Panc1 (cell line): ENCODE measurements around the gene TIAL1. TPM values are rescaled to one million over a fixed set of nuclear protein-coding genes. Genes with fewer than 3 reads are reported as not detected.

Experiments used
- ATAC-seq: fragments of 200-7000 bp; cut with Tn5 transposase; 2 replicates; pipeline ENCODE4 v1.9.1; 2020; ENCODE audit warnings: mild to moderate bottlenecking, moderate library complexity
- BruUV-seq: library from RNA; stranded (reverse); fragments of 400-500 nt; replicated peaks from 2 replicates; lab custom pipeline; 2021; lab: Mats Ljungman, UMichigan
- CTCF ChIA-PET: fragments of 300-600 bp; sonication (Branson Sonifier 250); formaldehyde crosslinking; loops from one replicate; lab custom pipeline; 2022; ENCODE audit warnings: antibody characterized with exemption; lab: Charles Lee
- POLR2A ChIA-PET: fragments of 300-600 bp; sonication (Branson Sonifier 250); formaldehyde crosslinking; loops from one replicate; lab custom pipeline; 2022; ENCODE audit warnings: antibody characterized with exemption; lab: Charles Lee
- DNase-seq: peaks from one replicate; pipeline ENCODE4 v3.0.0-alpha.2; 2010; ENCODE audit warnings: low read depth, low spot score
- H3K27ac ChIP-seq: 2 replicates; pipeline ENCODE4 v1.5.1; 2011; ENCODE audit warnings: mild to moderate bottlenecking, low read length, inconsistent platforms
- H3K27me3 ChIP-seq: fragments of 200-500 bp; sonication (Bioruptor generic); 2 replicates; pipeline ENCODE4 v1.6.0; 2014; ENCODE audit warnings: low read length, inconsistent platforms; ENCODE audit not compliant: control insufficient read depth, insufficient read depth
- H3K36me3 ChIP-seq: fragments of 200-500 bp; sonication (Bioruptor generic); 2 replicates; pipeline ENCODE4 v1.5.1; 2014; ENCODE audit warnings: inconsistent platforms, mild to moderate bottlenecking, low read length, moderate library complexity; ENCODE audit not compliant: control insufficient read depth, insufficient read depth
- H3K4me1 ChIP-seq: 2 replicates; pipeline ENCODE4 v1.5.1; 2011; ENCODE audit warnings: inconsistent platforms, mild to moderate bottlenecking, low read length, moderate library complexity; ENCODE audit not compliant: control insufficient read depth, insufficient read depth
- H3K4me3 ChIP-seq, 2 experiments: 2 replicates each; pipeline ENCODE4 v1.5.1; 2011 to 2012; ENCODE audit warnings: low read depth in 2 of 2, low read length in 2 of 2, mild to moderate bottlenecking in 2 of 2, inconsistent platforms in 1 of 2, moderate library complexity in 1 of 2
- H3K9me3 ChIP-seq: fragments of 200-500 bp; sonication (Bioruptor generic); 2 replicates; pipeline ENCODE4 v1.5.1; 2014; ENCODE audit warnings: low read depth, mild to moderate bottlenecking, inconsistent platforms, low read length, moderate library complexity; ENCODE audit not compliant: control insufficient read depth, insufficient read depth
- POLR2AphosphoS5 ChIP-seq: IDR thresholded peaks from 2 replicates; pipeline ENCODE4 v1.6.1; 2012; ENCODE audit warnings: mild to moderate bottlenecking, low read depth, low read length, moderate library complexity
- SIN3A ChIP-seq: IDR thresholded peaks from 2 replicates; pipeline ENCODE4 v1.6.1; 2012; ENCODE audit warnings: low read depth, mild to moderate bottlenecking, low read length, moderate library complexity, borderline replicate concordance; ENCODE audit not compliant: insufficient read depth
- TCF7L2 ChIP-seq: IDR thresholded peaks from 2 replicates; pipeline ENCODE4 v1.6.1; 2011; ENCODE audit warnings: mild to moderate bottlenecking, low read depth, low read length, inconsistent platforms
- in situ Hi-C: cut with HindIII; loops from 2 replicates; pipeline ENCODE4 v1.10.0; 2016; ENCODE audit warnings: low sequenced_read_pairs, low pct_unique_long_range_greater_than_20kb
- intact Hi-C: fragments of 100-400 bp; cut with micrococcal nuclease; formaldehyde crosslinking; loops from one replicate; pipeline ENCODE4 v1.10.0; 2022; ENCODE audit not compliant: unreplicated experiment
- total RNA-seq: library from RNA; stranded (reverse); gene quantifications from one replicate; pipeline ENCODE4 v1.2.1, GENCODE V29; 2021; ENCODE audit not compliant: unreplicated experiment
- TF ChIP-seq, protein P1 (sequence below), 2 experiments: IDR thresholded peaks; 2 replicates each; pipeline ENCODE4 v1.6.1; 2011 to 2012; ENCODE audit warnings: low read depth in 2 of 2, control low read depth in 1 of 2, low read length in 1 of 2, mild to moderate bottlenecking in 1 of 2, moderate library complexity in 1 of 2; ENCODE audit not compliant: insufficient read depth in 1 of 2
- TF ChIP-seq, protein P2 (sequence below): fragments of 450-650 bp; IDR thresholded peaks from 2 replicates; pipeline ENCODE4 v1.5.1; 2017; ENCODE audit warnings: mild to moderate bottlenecking

TIAL1 gene
- total RNA-seq, 1 experiment from 2014 or later, result 236 TPM

DNA sequence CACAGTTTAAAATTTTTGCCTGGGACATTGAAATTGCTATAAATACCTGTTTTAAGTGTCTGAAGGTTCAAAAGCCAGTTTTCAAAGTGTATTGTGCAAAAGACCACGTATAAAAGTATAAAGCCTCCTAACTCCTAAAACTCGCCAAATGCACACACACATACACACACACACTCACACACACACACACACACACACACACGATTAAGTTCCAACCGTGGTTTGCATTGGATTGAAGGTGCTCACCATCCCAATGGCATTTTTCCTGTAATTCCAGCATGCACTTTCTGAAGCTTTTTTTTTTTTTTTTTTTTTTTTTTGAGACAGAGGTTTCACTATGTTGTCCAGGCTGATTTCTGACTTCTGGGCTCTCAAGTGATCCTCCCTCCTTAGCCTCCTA is 51.5 kb downstream of the TIAL1 start:
- H3K4me1 ChIP-seq, result peaks cover 33% of the 10 kb centered on the region

GRCh38 chr10:119543814-119544642 is 52.7 kb downstream of the TIAL1 start:
- in situ Hi-C loops (no loop called here), intact Hi-C loops (no loop called here)
- peak overlapping the region; percentile 75 to 82; a peak in 3 of 4 replicates for H3K4me3 ChIP-seq
- no peaks in the 10 kb centered on the region; the same call in 1 of the 2 replicates for H3K36me3 ChIP-seq
- ChIA-PET CTCF (interaction anchor here (0.7 to 1.4 kb wide), 3 partner anchors 14 to 344 kb away, joined by 3 to 4 read pairs (median 3); no protein-coding TSS in a partner anchor), POLR2A (no interaction called here)
- H3K27me3 ChIP-seq, result no peaks in the 10 kb centered on the region
- TSS peak; percentile 96 for BruUV-seq
- H3K4me1 ChIP-seq, result peaks cover 44% of the 10 kb centered on the region
- H3K27ac ChIP-seq, result peak overlapping the region; percentile 68
- TF ChIP-seq, protein P1, sequence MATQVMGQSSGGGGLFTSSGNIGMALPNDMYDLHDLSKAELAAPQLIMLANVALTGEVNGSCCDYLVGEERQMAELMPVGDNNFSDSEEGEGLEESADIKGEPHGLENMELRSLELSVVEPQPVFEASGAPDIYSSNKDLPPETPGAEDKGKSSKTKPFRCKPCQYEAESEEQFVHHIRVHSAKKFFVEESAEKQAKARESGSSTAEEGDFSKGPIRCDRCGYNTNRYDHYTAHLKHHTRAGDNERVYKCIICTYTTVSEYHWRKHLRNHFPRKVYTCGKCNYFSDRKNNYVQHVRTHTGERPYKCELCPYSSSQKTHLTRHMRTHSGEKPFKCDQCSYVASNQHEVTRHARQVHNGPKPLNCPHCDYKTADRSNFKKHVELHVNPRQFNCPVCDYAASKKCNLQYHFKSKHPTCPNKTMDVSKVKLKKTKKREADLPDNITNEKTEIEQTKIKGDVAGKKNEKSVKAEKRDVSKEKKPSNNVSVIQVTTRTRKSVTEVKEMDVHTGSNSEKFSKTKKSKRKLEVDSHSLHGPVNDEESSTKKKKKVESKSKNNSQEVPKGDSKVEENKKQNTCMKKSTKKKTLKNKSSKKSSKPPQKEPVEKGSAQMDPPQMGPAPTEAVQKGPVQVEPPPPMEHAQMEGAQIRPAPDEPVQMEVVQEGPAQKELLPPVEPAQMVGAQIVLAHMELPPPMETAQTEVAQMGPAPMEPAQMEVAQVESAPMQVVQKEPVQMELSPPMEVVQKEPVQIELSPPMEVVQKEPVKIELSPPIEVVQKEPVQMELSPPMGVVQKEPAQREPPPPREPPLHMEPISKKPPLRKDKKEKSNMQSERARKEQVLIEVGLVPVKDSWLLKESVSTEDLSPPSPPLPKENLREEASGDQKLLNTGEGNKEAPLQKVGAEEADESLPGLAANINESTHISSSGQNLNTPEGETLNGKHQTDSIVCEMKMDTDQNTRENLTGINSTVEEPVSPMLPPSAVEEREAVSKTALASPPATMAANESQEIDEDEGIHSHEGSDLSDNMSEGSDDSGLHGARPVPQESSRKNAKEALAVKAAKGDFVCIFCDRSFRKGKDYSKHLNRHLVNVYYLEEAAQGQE (IDR thresholded peaks at IDR 0.05; ENCODE audit: insufficient read depth in 1 of 2, low read depth in 2 of 2, low read length in 1 of 2), result no peak
- TF ChIP-seq, protein P2, sequence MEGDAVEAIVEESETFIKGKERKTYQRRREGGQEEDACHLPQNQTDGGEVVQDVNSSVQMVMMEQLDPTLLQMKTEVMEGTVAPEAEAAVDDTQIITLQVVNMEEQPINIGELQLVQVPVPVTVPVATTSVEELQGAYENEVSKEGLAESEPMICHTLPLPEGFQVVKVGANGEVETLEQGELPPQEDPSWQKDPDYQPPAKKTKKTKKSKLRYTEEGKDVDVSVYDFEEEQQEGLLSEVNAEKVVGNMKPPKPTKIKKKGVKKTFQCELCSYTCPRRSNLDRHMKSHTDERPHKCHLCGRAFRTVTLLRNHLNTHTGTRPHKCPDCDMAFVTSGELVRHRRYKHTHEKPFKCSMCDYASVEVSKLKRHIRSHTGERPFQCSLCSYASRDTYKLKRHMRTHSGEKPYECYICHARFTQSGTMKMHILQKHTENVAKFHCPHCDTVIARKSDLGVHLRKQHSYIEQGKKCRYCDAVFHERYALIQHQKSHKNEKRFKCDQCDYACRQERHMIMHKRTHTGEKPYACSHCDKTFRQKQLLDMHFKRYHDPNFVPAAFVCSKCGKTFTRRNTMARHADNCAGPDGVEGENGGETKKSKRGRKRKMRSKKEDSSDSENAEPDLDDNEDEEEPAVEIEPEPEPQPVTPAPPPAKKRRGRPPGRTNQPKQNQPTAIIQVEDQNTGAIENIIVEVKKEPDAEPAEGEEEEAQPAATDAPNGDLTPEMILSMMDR, result peak; percentile 11; the same call in 1 of the 2 replicates
- no peak for TF ChIP-seq TCF7L2
- ATAC-seq, result no peak
- H3K9me3 ChIP-seq, result no peaks in the 10 kb centered on the region
- DNase-seq, result no peak

More for the DNA sequence above, 51.5 kb downstream of the TIAL1 start:
- H3K4me3 ChIP-seq, result no peak overlapping the region
- no peak for ATAC-seq
- no peak for TF ChIP-seq TCF7L2
- TF ChIP-seq, protein P1 (IDR thresholded peaks at IDR 0.05; ENCODE audit: insufficient read depth in 1 of 2, low read depth in 2 of 2, low read length in 1 of 2), result no peak
- TF ChIP-seq POLR2AphosphoS5, result no peak
- TF ChIP-seq, protein P2, result no peak
- no peak for TF ChIP-seq SIN3A
- no peaks in the 10 kb centered on the region for H3K27me3 ChIP-seq
- H3K27ac ChIP-seq, result no peak overlapping the region; the same call in 1 of the 2 replicates
- H3K36me3 ChIP-seq, result no peaks in the 10 kb centered on the region; the same call in 1 of the 2 replicates
- no TSS peak for BruUV-seq
- ChIA-PET CTCF (interaction anchor here (1.2 kb wide), 1 partner anchor 346 kb away, joined by 4 read pairs; no protein-coding TSS in a partner anchor), POLR2A (no interaction called here)
- intact Hi-C loops (no loop called here), in situ Hi-C loops (no loop called here)
- H3K9me3 ChIP-seq, result no peaks in the 10 kb centered on the region
- DNase-seq, result no peak
